K562 (cell line): ENCODE data around the gene TMEM143.

ENCODE experiments used
- ADNP ChIP-seq: fragments of 200-800 bp; sonication (Bioruptor generic); IDR thresholded peaks from 2 replicates; pipeline ENCODE4 v1.6.1; 2016; ENCODE audit warnings: missing genetic modification characterization, missing compliant biosample characterization
- ATF1 ChIP-seq, 2 experiments: fragments of 450-650 bp in 1 of 2; IDR thresholded peaks; 2 replicates each; pipeline ENCODE4 v1.6.1; 2016; ENCODE audit warnings: missing compliant biosample characterization in 1 of 2, missing genetic modification characterization in 1 of 2
- GATA2 ChIP-seq: sonication (generic); formaldehyde crosslinking; IDR thresholded peaks from 2 replicates; pipeline ENCODE4 v1.4.0; 2020; ENCODE audit warnings: mild to moderate bottlenecking, missing genetic modification reagents
- HDAC2 ChIP-seq: fragments of 450-650 bp; IDR thresholded peaks from 2 replicates; pipeline ENCODE4 v1.6.1; 2016; ENCODE audit warnings: mild to moderate bottlenecking
- NCOA6 ChIP-seq: fragments of 450-650 bp; IDR thresholded peaks from 2 replicates; pipeline ENCODE4 v1.6.1; 2017; ENCODE audit warnings: mild to moderate bottlenecking
- POLR2AphosphoS5 ChIP-seq: IDR thresholded peaks from 2 replicates; pipeline ENCODE4 v1.6.1; 2011; ENCODE audit warnings: mild to moderate bottlenecking, low read depth, low read length, moderate library complexity; ENCODE audit not compliant: control insufficient read depth, insufficient read depth
- POLR2G ChIP-seq: fragments of 200-400 bp; formaldehyde crosslinking; IDR thresholded peaks from 2 replicates; pipeline ENCODE4 v1.6.1; 2017; ENCODE audit warnings: low read depth, mild to moderate bottlenecking, antibody characterized with exemption, low read length, moderate library complexity
- ZFX ChIP-seq: sonication (generic); formaldehyde crosslinking; IDR thresholded peaks from 2 replicates; pipeline ENCODE4 v1.8.0; 2022; ENCODE audit warnings: mild to moderate bottlenecking, missing genetic modification reagents, moderate library complexity
- TF ChIP-seq, protein P1 (sequence below): sonication (generic); formaldehyde crosslinking; IDR thresholded peaks from 2 replicates; pipeline ENCODE4 v1.8.1; 2023; ENCODE audit warnings: mild to moderate bottlenecking, missing genetic modification reagents
- TF ChIP-seq, protein P2 (sequence below): fragments of 150-350 bp; conservative IDR thresholded peaks from 2 replicates; pipeline ENCODE4 v1.6.1; 2014; ENCODE audit warnings: low read length
- TF ChIP-seq, protein P3 (sequence below): IDR thresholded peaks from 3 replicates; pipeline ENCODE4 v1.6.1; 2011; ENCODE audit warnings: borderline replicate concordance, mild to moderate bottlenecking, moderate library complexity; ENCODE audit not compliant: insufficient read length; ENCODE audit errors: extremely low read depth

DNA sequence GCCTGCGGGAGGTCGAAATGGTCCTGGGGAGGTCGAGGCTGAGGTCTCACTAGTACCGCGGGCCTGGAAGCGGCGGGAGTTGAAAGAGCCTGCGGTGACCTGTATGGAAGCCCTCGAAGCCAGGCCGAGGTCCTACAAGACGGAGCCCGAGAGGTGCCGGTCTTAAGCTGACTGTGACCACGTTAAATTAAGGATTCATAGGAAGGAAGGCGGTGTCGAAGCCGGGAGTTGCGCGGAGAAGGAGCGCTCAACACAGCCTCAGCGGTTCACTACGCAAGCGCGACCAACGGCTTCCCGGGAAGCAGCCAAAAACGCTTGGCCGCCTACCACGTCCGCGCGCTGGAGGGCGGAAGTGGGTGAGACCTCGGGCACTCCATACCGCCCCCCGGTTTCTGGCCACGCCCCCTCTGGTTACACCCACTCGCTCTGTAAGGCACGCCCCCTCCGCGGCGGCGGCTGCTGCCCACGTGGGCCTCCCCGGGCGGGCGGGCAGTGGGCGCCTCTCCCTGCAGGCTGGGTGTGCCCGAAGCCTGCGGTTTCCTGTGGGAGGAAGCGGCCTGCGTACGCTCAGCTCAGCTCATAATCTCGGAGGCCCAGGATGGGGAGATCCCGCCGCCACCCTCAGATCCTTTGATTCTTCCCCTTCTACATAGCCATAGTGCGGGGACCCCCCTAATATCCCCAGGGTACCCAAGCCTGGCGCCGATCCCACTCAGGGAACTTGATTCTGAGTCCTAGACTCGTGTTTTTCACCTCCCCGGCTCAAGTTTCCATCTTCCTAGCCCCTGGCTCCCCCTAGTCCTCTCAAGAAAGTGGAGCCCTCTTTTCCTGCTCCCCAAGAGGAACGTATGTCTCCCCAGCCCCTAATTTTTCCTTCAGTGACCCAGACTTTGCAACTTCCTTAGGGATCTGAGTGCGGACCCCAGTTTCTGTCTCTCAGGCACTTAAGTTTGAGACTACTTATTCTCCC, 41.8 kb downstream of the TMEM143 start:
- TF ChIP-seq POLR2AphosphoS5 (peak; percentile 82), HDAC2 (peak; percentile 37; the same call in 1 of the 2 replicates), NCOA6 (no peak), POLR2G (peak; percentile 92), ZFX (peak; percentile 94), ATF1 (CRISPR knock-in tag; IDR thresholded peaks at IDR 0.05) (no peak), ATF1 (tag; IDR thresholded peaks at IDR 0.05) (peak; percentile 78), GATA2 (CRISPR knock-in tag) (no peak), ADNP (tag) (no peak)
- TF ChIP-seq, protein P1, sequence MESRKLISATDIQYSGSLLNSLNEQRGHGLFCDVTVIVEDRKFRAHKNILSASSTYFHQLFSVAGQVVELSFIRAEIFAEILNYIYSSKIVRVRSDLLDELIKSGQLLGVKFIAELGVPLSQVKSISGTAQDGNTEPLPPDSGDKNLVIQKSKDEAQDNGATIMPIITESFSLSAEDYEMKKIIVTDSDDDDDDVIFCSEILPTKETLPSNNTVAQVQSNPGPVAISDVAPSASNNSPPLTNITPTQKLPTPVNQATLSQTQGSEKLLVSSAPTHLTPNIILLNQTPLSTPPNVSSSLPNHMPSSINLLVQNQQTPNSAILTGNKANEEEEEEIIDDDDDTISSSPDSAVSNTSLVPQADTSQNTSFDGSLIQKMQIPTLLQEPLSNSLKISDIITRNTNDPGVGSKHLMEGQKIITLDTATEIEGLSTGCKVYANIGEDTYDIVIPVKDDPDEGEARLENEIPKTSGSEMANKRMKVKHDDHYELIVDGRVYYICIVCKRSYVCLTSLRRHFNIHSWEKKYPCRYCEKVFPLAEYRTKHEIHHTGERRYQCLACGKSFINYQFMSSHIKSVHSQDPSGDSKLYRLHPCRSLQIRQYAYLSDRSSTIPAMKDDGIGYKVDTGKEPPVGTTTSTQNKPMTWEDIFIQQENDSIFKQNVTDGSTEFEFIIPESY (CRISPR knock-in tag): peak; percentile 67; the same call in 1 of the 2 replicates
- TF ChIP-seq, protein P2, sequence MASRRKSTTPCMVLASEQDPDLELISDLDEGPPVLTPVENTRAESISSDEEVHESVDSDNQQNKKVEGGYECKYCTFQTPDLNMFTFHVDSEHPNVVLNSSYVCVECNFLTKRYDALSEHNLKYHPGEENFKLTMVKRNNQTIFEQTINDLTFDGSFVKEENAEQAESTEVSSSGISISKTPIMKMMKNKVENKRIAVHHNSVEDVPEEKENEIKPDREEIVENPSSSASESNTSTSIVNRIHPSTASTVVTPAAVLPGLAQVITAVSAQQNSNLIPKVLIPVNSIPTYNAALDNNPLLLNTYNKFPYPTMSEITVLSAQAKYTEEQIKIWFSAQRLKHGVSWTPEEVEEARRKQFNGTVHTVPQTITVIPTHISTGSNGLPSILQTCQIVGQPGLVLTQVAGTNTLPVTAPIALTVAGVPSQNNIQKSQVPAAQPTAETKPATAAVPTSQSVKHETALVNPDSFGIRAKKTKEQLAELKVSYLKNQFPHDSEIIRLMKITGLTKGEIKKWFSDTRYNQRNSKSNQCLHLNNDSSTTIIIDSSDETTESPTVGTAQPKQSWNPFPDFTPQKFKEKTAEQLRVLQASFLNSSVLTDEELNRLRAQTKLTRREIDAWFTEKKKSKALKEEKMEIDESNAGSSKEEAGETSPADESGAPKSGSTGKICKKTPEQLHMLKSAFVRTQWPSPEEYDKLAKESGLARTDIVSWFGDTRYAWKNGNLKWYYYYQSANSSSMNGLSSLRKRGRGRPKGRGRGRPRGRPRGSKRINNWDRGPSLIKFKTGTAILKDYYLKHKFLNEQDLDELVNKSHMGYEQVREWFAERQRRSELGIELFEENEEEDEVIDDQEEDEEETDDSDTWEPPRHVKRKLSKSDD: no peak
- TF ChIP-seq, protein P3, sequence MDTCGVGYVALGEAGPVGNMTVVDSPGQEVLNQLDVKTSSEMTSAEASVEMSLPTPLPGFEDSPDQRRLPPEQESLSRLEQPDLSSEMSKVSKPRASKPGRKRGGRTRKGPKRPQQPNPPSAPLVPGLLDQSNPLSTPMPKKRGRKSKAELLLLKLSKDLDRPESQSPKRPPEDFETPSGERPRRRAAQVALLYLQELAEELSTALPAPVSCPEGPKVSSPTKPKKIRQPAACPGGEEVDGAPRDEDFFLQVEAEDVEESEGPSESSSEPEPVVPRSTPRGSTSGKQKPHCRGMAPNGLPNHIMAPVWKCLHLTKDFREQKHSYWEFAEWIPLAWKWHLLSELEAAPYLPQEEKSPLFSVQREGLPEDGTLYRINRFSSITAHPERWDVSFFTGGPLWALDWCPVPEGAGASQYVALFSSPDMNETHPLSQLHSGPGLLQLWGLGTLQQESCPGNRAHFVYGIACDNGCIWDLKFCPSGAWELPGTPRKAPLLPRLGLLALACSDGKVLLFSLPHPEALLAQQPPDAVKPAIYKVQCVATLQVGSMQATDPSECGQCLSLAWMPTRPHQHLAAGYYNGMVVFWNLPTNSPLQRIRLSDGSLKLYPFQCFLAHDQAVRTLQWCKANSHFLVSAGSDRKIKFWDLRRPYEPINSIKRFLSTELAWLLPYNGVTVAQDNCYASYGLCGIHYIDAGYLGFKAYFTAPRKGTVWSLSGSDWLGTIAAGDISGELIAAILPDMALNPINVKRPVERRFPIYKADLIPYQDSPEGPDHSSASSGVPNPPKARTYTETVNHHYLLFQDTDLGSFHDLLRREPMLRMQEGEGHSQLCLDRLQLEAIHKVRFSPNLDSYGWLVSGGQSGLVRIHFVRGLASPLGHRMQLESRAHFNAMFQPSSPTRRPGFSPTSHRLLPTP: no peak
